Heart left ventricle (tissue), 13 donors: ENCODE data around the gene XYLT1.

Source experiments
- POLR2A ChIP-seq, 2 donors: fragments of 450-650 bp; IDR thresholded peaks; one replicate each; pipeline ENCODE4 v1.6.1; 2017; ENCODE audit warnings: antibody characterized with exemption in 2 of 2, mild to moderate bottlenecking in 2 of 2, moderate library complexity in 2 of 2
- TF ChIP-seq, protein P1 (sequence below), 12 donors: fragments of 200-600 bp; sonication (generic) in 4 of 12; IDR thresholded peaks; one replicate each; pipeline versions ENCODE4 v1.5.0 to v1.8.0; 2018 to 2022; ENCODE audit warnings: antibody characterized with exemption in 12 of 12, mild to moderate bottlenecking in 5 of 12
- donor health status: ischemic (EF 13 %, LVEDD 7.1; RV severe dilation, severe dysfunction).
- donor health status: DM: no; HTN: yes; CAD: no.
- donor health status: DM: no; HTN: no; CAD: no.
- donor health status: ischemic (EF 25% LVEDD 6.9; RV normal size, moderate dysfunction).
- donor health status: ischemic (EF 25% LVEDD 5.7; RV mildly dilated, moderate dysfunction).
- donor health status: ischemic (EF 35%, LVEDD 5.7; RV mildly dilated, moderate dysfunction).
- donor health status: nonischemic (EF 11% LVEDD 7.7; RV severe dilation, severe dysfunction).
- donor health status: DM: yes; HTN: yes; CAD: no.
- donor health status: PGD.
- donor health status: ischemic (EF 29% LVEDD 5.4; RV normal size, mild dysfunction).
- donor health status: nonischemic (EF 23%, LVEDD 6.1; RV moderate dilation, normal function).

GRCh38 chr16:17368446-17368845 is 102.3 kb downstream of the XYLT1 start:
- TF ChIP-seq, protein P1, sequence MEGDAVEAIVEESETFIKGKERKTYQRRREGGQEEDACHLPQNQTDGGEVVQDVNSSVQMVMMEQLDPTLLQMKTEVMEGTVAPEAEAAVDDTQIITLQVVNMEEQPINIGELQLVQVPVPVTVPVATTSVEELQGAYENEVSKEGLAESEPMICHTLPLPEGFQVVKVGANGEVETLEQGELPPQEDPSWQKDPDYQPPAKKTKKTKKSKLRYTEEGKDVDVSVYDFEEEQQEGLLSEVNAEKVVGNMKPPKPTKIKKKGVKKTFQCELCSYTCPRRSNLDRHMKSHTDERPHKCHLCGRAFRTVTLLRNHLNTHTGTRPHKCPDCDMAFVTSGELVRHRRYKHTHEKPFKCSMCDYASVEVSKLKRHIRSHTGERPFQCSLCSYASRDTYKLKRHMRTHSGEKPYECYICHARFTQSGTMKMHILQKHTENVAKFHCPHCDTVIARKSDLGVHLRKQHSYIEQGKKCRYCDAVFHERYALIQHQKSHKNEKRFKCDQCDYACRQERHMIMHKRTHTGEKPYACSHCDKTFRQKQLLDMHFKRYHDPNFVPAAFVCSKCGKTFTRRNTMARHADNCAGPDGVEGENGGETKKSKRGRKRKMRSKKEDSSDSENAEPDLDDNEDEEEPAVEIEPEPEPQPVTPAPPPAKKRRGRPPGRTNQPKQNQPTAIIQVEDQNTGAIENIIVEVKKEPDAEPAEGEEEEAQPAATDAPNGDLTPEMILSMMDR (IDR thresholded peaks at IDR 0.05): no peak
- TF ChIP-seq POLR2A (IDR thresholded peaks at IDR 0.05): no peak
